AG09309 (cell line): ENCODE results near the gene RPN2.
"Not testable (repeated sequence)": the region's sequence is repeated elsewhere in the genome, so short reads cannot be mapped to it uniquely, and the experiment has no call there.

Source experiments
- DNase-seq: peaks from one replicate; pipeline ENCODE4 v3.0.0-alpha.2; 2010; ENCODE audit warnings: low read depth
- H3K4me3 ChIP-seq: 2 replicates; pipeline ENCODE4 v1.5.1; 2011; ENCODE audit warnings: mild to moderate bottlenecking, low read depth, low read length, moderate library complexity; ENCODE audit not compliant: control insufficient read depth
- TF ChIP-seq, protein P1 (sequence below): IDR thresholded peaks from 2 replicates; pipeline ENCODE4 v1.5.1; 2011; ENCODE audit warnings: mild to moderate bottlenecking, low read depth, low read length, inconsistent platforms; ENCODE audit not compliant: insufficient read depth, control insufficient read depth; ENCODE audit errors: missing control alignments

The RPN2 gene

DNA sequence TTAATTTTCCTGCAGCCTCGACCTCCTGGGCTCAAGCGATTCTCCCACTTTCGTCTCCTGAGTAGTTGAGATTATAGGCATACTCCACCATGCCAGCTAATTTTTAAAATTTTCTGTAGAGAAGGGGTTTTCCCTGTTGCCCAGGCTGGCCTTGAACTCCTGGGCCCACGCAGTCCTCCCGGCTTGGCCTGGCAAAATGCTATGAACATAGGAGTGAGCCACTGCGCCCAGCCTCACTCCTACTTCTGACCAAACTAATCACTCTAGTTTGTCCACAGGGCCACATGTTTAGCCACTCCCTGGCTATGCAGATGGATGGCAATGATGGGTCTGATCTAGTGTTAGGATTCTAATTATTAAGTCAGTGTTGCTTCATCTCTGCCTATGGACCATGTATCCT lies 31.9 kb upstream of the RPN2 start:
- no peak for DNase-seq
- TF ChIP-seq, protein P1, sequence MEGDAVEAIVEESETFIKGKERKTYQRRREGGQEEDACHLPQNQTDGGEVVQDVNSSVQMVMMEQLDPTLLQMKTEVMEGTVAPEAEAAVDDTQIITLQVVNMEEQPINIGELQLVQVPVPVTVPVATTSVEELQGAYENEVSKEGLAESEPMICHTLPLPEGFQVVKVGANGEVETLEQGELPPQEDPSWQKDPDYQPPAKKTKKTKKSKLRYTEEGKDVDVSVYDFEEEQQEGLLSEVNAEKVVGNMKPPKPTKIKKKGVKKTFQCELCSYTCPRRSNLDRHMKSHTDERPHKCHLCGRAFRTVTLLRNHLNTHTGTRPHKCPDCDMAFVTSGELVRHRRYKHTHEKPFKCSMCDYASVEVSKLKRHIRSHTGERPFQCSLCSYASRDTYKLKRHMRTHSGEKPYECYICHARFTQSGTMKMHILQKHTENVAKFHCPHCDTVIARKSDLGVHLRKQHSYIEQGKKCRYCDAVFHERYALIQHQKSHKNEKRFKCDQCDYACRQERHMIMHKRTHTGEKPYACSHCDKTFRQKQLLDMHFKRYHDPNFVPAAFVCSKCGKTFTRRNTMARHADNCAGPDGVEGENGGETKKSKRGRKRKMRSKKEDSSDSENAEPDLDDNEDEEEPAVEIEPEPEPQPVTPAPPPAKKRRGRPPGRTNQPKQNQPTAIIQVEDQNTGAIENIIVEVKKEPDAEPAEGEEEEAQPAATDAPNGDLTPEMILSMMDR: no peak
- no peak overlapping the region for H3K4me3 ChIP-seq

DNA sequence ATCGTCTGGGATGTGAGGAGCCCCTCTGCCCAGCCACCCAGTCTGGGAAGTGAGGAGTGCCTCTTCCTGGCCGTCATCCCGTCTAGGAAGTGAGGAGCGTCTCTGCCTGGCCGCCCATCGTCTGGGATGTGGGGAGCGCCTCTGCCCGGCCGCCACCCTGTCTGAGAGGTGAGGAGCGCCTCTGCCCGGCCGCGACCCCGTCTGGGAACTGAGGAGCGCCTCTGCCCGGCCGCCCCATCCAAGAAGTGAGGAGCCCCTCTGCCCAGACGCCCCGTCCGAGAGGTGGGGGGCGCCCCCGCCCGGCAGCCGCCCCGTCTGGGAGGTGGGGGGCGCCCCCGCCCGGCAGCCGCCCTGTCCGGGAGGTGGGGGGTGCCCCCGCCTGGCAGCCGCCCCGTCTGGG lies 28.3 kb upstream of the RPN2 start:
- not testable (repeated sequence) for DNase-seq

DNA sequence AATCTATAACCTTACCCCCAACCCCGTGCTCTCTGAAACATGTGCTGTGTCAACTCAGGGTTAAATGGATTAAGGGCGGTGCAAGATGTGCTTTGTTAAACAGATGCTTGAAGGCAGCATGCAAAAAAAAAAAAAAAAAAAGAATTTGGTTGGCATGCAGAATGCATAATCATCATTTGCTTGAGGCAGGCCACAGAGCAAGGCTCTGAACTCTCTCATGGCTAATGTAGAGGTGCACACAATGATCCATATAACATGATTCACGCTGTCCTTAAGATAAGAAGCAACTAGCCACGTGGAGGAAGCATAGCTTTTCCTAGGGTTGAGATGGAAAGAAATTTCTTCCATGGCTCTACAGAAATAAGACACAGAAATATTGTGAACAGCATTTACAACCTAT lies 27.6 kb upstream of the RPN2 start:
- no peak for DNase-seq
- no peak overlapping the region for H3K4me3 ChIP-seq
- TF ChIP-seq, protein P1: no peak

More for the DNA sequence above, 28.3 kb upstream of the RPN2 start:
- H3K4me3 ChIP-seq: not testable (repeated sequence)

DNA sequence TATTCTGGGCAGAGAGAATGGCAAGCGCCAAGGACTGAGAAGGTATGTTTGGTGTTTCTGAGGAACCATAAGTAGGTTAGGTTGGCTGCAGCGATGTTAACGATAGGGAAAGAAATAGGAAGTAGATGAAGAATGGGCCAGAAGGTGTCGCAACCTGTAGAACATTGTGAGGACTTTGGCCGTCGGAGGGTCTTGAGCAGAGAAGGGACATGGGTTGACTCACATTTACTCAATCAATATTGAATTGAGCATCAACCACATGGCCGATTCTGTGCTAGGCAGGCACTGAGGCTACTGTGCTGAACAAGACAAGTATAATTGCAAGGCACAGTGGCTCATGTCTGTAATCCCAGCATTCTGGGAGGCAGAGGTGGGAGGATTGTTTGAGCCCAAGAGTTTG lies 26.8 kb upstream of the RPN2 start:
- TF ChIP-seq, protein P1: no peak
- H3K4me3 ChIP-seq: no peak overlapping the region
- no peak for DNase-seq

DNA sequence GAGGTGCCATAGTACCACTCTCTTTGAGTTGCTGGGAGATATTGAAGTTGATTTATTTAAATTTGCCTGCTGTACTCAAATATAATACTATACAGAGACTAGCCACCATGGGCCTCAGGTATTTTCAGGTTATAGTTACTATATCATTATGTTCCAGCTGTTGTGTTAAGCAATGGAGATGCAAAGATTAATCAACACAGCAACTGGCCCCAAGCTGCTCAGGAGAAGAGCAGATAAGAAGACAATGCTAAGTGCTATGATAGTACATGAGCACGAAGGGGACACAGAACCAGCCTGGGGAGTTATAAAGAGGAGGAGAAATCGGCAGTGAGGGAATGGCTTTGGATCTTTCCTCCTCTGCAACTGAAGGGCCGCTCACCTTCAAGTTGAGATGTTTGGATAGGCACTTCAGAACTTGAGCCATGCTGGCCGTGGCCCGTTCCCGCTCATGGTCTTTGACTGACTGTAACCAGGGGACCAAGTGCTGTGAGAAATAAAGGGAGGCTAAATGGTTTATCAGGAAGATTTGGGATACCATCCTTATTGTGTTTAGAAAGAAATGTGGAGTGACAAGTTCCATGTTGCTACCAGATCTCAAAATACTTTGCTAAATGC lies 24.3 kb upstream of the RPN2 start:
- TF ChIP-seq, protein P1: no peak
- no peak overlapping the region for H3K4me3 ChIP-seq
- DNase-seq: no peak

DNA sequence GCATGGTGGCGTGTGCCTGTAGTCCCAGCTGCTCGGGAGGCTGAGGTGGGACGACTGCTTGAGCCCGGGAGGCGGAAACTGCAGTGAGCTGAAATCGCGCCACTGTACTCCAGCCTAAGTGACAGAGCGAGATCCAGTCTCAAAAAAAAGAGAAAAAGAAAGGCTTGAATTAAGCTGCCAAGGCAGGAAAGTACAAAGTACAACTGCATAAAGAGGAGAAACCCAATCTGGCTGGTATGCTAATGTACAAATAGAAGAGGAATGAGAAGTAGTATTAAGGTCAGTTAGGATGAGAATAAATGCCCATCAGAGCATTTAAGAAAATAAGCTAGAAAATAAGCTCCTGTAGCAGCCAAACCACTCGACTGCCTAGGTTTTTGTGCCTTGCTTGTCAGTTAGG lies 23.1 kb upstream of the RPN2 start:
- TF ChIP-seq, protein P1: no peak
- H3K4me3 ChIP-seq: no peak overlapping the region
- no peak for DNase-seq

DNA sequence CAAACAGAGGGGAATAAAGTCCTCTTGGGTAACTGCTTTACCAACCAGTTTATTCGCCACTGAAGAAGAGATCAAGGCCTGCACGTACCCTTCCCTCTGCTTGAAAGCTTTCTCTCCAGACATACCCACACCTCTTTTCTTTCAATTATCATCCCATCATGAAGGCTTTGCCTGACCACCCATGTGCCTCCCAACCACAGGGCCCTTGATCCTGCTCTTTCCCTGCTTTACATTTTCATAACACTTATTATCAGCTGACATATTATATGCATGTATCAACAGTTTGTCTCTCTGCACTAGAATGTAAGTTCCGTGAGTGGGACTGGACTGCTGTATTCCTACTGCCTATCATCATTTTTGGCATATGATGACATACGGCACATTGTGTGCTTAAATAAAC lies 20.9 kb upstream of the RPN2 start:
- H3K4me3 ChIP-seq: no peak overlapping the region
- DNase-seq: no peak
- TF ChIP-seq, protein P1: no peak
